Stimulated activated CD4-positive, alpha-beta T cell treated with anti-CD3 and anti-CD28 coated beads, Interleukin-15, amount 100 ng/mL, for 24 hours (primary cell): Measurements from ENCODE around the gene SMG6.
A peak's percentile ranks its signal among the peaks of the same experiment; 100 is the strongest.
"Not testable (repeated sequence)": the region's sequence is repeated elsewhere in the genome, so short reads cannot be mapped to it uniquely, and the experiment has no call there.

Experiments used
- DNase-seq: peaks from one replicate; pipeline ENCODE4 v3.0.0-alpha.2; 2020

SMG6 gene

DNA sequence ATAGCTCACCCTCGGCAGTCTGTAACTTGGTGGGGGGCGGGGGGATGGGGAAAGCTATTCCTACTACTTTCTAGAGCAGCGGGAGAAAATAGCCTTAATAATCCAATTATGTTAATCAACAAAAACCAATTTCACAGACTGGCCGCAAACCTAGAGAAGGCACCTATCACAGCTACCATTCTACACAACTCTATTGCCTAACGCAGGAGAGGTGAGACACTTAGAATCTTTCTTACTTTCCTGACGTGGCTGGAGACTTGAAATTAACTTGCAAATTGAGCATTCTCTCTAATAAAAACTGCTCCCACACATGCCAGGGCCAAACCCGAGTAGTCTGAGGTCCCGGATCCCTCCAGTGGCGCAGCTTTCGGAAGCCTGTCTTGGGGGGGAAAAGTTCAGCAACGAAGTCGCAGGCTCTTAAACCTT, 794 bp downstream of the SMG6 start:
- DNase-seq = no peak

DNA sequence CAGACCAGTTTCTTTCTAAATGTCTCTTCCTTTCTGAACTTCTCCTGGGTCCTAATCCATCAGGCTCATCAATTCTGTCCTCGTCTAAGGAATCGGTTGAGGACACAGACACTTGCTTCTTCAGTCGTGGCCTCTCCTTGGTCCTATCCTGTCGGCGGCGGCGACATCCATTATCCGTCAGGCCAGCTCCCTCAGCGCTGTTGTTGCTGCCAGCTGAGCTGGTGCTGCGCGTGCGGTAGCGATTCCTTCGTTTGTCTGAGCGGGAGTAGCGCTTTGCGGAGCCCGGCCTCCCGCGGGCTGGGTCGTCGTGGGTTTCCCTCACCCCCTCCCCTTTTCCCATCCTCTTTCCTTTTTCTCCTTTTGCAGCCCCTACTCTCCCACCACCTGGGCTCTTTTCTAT, 3.8 kb downstream of the SMG6 start:
- DNase-seq = no peak

DNA sequence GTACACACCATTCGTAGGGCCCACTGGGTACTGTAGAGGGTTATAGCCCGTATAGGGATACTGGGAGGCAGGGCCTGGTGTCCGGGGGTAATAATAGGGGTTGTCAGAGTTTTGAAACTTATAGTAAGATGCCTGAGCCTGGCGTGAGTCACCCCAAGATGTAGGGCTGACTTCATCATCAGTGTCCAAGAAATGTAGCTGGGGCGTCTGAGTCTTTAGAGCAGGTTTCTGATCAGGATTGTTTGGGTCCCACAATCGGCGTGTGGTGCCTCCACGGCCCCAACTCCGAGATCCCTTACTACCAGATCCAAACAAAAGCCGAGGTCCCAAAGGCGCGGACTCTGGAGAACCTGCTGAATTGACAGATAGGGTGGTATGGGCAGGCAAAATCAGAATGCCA, 4.4 kb downstream of the SMG6 start:
- no peak for DNase-seq

DNA sequence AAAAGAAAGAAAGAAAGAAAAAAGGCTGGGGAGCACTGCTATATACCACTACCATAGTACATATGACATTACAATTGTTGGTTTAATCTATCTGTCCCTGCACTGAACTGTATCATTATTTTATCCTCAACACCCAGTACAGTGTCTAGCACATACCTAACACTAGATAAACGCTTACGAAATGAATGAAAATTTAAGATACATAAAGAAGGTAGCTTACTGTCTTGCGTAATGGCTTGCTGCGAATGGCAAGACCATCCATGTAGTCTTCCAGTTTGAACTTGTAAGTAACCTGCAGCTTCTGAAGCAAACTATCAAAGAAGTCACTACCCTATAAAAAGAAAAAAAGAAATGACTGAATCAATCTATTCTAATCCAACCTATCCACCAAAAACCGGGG, 6.6 kb downstream of the SMG6 start:
- no peak for DNase-seq

DNA sequence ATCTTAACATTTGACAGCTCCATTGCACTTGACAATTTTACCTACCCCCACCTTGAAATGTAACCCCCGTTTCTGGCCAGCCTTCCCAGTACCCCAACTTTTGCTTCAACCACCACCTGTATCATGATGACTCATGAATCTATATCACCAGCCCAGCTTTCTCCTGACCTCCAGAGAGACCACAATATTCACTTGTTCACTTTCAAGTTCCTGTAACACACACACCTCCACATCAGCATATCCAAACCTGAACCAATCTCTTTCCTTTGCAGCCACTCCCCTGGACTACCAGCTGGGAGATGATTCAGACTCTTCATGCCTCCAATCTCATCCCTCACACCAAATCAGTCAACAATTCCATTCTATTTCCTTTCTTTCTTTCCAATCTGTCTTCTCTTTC, 8.0 kb downstream of the SMG6 start:
- DNase-seq = peak; percentile 32

DNA sequence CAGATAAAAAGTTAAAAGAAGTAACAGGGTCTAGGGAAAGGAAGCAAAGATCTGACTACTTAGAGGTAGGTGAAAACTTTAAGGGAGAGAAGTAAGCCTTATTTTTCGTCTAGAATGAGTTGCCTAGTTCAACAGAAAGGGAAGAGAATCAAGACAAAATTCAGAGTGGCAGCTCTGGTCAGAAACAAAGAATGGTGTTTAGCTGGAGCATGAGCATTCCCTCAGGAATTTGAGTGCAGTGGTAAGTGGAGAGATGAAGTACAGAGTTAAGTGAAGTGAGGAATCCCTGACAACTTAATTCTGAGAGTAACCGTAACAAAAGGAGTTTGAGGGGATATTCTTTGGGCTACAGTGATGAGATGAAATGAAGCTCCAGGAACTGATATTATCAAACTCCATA, 11.5 kb downstream of the SMG6 start:
- DNase-seq = no peak

DNA sequence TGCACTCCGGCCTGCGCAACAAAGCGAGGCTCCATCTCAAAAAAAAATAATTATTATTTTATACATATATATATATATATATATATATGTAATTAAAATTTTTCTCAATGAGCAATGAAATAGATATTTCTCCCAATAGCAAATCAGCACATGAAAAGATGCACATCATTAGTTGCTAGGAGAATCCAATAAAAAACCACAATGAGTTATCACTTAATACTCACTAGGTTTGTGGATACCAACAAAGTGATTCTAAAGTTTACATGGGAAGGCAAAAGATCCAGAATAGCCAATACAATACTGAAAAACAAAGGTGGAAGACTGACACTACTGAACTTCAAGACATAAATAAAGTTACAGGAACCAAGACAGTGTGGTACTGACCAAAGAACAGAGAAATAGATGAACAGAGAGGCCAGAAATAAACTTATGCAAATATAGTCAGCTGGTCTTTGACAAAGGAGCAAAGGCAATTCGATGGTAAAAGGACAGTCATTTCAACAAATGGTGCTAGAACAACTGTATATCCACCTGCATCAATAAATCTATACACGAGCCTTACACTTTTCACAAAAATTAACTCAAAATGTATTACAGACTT, 13.6 kb downstream of the SMG6 start:
- no peak for DNase-seq

DNA sequence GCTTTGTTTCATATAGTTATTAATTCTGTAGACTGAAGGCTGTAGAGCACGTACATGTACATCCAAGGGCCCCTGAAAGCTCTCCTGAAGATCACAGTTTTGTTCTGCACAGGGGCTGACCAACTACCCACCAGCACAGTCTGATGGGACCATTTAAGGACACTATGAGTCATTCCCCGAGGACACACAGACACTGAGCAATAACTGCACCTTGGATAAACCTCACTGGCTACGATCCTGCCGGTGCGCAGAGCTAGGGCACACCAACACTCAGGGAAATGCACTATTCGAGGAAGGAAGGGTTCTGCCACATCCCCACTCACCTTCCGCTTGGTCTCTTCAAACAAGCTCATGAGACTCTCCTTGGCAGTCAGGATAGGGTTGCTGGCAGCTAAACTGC, 20.3 kb downstream of the SMG6 start:
- no peak for DNase-seq

DNA sequence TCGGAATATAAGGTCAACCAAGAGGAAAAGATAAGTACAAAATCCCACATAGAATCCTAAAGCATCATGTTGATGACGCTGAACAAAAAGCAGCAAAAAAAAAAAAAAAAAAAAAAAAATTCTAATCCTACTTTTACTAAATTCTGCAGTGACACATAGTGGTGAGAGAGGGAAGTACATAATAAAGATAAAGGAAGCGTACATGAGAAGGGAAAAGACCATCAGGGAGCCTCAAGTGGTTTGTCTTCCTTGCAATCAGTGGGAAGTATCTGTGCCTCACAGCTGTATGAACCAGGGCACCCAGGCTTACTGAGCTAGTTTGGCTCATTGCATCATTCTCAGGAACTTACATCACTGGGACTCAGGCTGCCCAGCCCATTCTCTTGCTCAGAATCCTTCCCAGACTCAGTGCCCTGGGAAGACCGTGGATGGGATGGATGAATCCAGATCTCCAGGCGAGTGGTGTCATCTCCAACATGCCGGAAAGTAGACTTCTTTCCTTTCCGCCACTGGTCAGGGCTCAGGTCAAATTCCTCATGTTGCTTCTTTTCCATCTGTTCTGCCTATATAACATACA, 21.2 kb downstream of the SMG6 start:
- DNase-seq = no peak

DNA sequence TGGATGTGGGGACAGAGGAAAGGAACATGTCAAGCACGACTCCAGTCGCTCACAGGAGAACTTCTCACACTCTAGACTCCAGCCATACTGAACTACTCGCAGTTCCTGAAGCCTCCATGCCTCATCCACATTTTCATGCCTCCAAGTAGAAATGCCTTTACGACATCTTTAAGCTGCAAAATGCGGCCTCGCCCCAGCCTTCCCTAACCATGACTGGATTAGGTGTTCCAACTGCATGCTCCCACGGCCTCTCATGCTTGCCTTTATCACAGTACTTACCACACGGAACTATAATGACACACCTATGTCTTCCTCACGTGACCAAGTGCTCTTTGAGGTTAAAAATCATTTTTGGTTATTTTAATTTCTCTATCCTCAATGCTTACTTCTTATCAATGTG, 23.9 kb downstream of the SMG6 start:
- DNase-seq = no peak

DNA sequence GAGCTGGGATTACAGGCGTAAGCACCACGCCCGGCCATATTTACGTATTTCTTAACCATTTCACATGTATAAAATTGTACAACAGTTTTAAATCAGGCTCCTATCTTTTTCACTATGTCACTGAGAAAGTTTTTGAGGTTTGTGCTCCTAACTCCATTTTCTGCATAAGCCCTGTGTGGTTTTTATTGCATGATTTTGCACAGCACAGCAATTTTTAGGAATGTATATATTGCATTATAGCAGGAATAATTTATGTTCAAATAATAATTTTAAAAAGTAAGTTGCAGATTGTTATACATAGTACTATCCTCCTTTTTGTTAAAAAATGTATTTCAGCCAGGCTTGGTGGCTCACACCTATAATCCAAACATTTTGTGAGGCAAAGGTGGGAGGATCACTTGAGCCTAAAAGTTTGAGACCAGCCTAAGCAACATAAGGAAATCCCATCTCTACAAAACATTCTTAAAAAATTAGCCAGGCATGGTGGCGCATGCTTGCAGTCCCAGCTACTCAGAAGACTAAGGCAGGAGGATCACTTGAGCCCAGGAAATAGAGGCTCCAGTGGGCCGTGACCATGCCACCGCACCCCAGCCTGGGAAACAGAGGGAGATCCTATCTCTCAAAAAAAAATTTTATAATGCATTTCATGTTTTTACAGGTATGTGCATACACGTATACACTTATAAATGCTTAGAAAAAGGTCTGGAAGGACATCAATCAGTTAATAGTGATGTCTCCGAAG, 26.0 kb downstream of the SMG6 start:
- no peak for DNase-seq

DNA sequence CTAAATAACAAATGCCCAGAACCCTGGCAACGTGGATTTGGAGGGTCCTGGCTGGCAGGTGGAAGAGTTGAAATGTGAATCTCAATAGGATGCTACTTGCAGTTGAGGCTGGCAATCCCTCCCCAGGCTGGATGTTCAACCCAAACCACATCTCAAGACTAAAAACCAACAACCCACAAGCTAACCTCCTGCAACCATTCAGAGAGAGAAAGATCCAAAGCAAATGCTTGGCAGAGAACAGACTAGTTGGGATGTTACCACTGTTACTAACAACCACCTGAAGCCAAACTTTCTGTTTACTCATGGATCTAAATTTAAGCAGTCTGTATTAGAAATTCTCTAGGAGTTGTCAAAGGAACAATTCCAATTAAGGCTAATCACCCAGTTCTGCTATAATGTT, 27.9 kb downstream of the SMG6 start:
- no peak for DNase-seq

DNA sequence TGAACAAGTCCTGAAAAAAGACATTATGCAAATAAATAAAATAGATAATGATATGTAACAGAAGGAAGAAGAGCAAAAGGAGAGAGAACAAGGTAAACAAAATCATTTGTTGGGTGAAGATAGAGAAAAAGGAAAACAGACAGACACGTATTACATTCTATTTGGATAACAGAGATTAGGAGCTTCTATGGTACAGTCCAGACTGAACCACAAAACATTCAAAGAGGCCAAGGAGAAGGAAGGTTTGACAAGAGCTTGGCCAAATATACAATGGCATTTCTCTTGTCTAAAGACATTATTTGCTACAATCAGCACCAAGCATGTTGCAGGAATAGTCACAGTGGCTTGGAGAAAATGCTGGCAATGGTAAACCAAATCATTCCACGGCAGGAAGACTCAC, 29.2 kb downstream of the SMG6 start:
- DNase-seq = no peak

DNA sequence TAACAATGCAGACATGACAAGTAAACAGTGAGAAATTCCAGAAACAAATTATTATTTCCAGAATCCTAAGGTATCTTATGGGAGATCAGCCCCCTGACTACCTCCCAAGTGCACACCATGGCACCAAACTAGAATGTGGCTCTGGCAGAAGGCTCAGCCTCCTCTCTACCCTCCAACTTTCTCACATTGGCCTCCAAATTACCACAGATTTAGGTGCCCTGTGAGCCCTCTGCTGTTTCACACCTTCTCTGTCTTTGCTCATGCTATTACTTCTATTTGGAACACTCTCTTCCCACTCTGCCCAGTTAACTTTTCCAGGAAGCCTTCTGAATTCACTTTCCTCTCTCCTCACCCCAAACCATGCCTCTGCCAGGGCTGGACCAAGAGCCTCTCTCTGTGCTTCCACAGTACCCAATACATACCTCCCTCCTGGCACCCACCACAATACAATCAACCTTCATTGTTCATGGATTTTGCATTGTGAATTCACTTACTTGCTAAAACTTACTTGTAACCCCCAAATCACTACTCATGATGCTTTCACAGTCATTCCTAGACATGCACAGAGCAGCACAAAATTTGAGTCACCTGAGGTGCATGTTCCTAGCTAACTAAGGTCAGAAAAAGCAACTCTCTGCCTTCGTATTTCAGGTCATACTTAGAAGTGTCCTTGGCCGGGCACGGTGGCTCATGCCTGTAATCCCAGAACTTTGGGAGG, 31.4 kb downstream of the SMG6 start:
- DNase-seq = peak; percentile 24

DNA sequence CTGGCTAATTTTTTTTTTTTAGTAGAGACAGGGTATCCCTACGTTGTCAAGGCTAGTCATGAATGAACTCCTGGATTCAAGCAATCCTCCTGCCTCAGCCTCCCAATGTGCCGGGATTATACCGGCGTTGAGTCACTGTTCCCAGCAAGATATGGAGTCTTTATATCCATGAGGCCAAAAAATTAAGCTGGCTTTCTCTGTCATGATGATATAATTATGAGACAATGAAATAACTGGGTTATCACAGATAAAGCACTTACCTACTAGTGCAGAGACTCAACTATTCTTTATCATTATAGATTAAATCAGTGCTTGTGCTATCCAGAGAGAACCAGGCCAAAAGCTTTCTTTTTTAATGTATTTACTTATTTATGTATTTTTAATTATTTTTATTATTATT, 36.2 kb downstream of the SMG6 start:
- no peak for DNase-seq

DNA sequence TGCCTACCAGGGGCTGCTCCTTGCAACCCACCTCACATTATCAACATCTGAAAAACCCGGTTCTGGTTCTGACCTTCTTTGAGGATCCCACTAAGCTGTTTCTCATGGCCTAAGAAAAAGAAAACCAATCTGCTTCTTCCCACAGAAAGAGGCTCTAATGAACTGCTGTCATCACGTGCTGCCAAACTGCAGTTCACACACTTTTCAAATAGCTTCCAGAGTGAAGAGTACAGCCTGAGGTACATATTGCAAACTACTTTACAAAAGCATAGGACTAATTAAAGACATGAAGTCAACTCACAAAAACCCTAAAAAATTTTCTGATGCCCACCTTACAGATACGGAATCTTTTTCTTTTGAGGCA, 36.7 kb downstream of the SMG6 start:
- DNase-seq = no peak

DNA sequence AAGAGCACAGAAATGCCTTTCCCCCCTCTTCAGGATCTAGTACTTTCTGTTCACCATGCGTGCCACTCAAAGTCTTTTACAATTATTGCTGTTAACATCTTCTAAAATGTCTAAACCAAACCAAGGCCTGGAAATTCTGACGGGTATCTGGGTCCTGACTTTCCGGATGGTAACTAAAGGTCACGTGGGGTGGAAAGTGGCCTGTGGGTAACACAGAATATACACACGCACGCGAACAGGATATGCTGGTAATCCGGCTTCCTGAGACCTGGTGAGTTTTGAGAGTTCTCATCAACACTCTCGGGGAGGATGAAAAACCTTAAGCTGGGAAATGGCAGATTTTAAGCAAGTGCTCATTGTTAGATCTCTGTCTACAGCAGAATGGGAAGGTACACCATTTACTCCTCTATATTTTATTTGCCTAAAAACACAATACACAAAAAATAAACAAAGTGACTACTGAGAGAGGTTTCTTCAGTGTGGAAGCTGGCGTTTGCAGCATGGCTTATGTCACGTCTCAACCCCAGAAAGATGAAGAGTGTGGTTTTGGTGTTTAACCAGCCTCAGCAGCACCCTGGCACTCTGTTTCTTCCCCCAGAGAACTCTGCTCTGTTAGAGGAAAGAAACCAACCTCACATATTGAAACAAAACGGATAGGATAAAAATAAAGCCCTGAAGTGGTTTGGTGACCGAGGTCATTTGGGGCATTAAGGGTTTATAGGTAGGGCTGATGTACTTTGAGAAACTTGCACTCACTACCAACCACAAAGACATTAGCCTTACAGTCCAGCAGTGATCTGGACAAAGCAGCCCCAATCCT, 37.3 kb downstream of the SMG6 start:
- DNase-seq = peak; percentile 91

DNA sequence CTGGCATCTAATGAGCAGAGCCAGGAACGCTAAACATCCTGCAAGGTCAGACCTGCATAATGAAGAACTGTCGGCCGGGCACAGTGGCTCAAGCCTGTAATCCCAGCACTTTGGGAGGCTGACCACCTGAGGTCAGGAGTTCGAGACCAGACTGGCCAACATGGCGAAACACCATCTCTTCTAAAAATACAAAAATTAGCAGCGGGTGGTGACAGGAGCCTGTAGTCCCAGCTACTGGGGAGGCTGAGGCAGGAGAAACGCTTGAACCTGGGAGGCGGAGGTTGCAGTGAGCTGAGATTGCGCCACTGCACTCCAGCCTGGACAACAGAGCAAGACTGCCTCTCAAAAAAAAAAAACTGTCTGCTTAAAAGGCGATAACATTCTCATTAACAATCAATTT, 38.4 kb downstream of the SMG6 start:
- not testable (repeated sequence) for DNase-seq

DNA sequence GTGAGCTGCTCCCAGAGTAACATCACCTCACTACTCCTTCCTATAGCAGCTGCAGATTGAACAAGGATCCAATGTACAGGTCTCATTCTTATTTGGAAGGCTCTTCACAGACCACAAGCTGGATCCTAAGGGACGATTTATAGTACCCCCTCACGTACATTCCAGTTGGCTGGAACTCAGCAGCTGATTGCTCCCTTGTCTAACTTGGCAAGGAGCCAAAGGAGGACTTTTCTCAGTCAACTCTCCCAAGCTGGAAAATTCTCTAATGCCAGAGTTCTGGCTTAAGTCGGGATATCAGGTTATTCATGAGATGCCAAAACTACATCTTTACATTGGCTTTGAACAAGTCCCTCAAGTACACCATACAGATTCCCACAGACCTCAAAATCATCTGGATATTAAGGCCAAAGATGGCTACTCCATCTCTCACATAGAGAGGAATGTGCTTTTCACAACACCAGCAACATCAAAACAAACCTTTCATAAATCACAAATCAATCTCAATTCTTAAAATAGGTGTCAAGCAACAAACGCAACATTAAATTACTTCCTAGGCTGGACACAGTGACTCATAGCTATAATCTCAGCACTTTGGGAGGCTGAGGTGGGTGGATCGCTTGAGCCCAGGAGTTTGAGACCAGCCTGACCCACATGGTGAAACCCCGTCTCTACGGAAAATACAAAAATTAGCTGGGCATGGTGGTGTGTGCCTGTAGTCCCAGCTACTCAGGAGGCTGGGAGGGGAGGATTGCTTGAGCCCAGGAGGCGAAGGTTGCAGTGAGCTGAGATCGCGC, 39.3 kb downstream of the SMG6 start:
- peak; percentile 18 for DNase-seq

DNA sequence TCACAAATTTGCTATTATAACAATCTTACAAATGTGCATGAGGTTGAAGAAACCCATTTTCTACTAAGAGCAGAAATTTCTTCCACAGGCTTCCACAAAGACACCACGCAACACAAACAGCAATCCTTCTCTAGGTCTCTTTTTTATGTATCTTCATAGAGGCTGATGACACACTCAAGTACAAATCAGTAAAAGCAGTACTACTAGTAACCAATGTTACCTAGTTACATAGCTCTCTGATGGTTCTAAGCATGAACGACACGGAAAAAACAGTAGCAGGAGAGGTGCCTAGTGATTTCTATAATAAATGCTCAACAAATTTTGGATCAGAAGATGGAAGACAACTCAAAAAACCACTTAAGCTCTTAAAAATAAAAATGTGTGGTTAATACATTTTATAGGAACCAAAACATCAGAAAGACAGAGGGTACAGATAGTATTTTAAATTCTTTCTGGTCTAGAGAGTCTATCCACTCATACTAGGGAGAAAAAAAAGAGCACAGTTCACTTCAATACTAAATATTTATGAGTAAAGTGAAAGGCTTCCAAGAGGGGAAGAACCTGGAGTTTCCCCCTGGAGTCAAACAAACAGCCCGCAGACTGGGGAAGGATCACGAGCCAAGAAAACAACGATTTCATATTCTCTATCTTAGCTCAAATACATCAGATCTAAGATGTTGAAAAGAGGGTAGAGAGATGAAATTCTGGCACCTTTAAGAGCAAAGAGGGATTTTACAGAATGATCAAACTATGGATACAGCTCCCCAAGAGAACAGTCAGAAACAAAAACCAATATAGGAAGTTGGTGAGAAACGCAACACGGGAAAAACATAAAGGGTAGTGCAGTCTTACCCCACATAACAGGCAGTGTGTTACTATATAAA, 40.2 kb downstream of the SMG6 start:
- no peak for DNase-seq

DNA sequence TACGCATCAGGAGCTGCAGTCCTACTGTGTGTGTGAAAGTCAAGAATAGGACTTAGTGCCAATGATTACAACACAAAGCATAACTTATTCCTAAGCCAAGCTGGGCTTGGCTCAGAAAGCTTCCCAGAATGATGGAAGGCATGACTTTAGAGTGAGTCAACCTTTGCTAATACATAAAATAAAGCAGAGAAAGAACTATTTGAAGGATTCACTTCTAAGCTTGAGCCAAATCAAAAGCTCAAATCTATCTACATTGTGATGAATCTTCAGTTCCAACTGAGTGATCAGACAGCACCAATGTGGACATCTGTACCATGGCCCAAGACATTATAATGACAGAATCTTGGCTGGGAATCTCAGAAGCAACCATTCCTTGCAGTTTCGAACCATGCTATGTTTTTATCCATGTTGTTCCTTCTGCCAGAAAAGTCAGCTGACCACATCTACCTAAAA, 41.4 kb downstream of the SMG6 start:
- no peak for DNase-seq
